M059J (cell line): Measurements from ENCODE around the gene KRABD2.
A peak's percentile ranks its signal among the peaks of the same experiment; 100 is the strongest.
"Not testable (repeated sequence)": the region's sequence is repeated elsewhere in the genome, so short reads cannot be mapped to it uniquely, and the experiment has no call there.

Experiments
- DNase-seq: peaks from one replicate; pipeline ENCODE4 v3.0.0-alpha.2; 2012; ENCODE audit warnings: low read depth

The KRABD2 gene

GRCh38 chr17:8360751-8361150, 15.8 kb downstream of the KRABD2 start:
- DNase-seq: no peak

GRCh38 chr17:8360260-8360659, 16.2 kb downstream of the KRABD2 start:
- DNase-seq: no peak

GRCh38 chr17:8359769-8360168, 16.7 kb downstream of the KRABD2 start:
- peak; percentile 42 for DNase-seq

- no peak for DNase-seq
These were observed 18.6 kb downstream of the KRABD2 start for GRCh38 chr17:8357910-8358309.

GRCh38 chr17:8354236-8354635, 22.3 kb downstream of the KRABD2 start:
- DNase-seq: no peak

- no peak for DNase-seq
These were observed 22.8 kb downstream of the KRABD2 start for GRCh38 chr17:8353736-8354135.

- DNase-seq: no peak
These were observed 26.2 kb downstream of the KRABD2 start for GRCh38 chr17:8350339-8350738.

- not testable (repeated sequence) for DNase-seq
These were observed 29.5 kb downstream of the KRABD2 start for GRCh38 chr17:8347001-8347400.

GRCh38 chr17:8345951-8346665, 30.4 kb downstream of the KRABD2 start:
- DNase-seq: no peak

- DNase-seq: no peak
These were observed 31.3 kb downstream of the KRABD2 start for GRCh38 chr17:8345052-8345690.

- no peak for DNase-seq
These were observed 35.0 kb downstream of the KRABD2 start for GRCh38 chr17:8341456-8341855.

- DNase-seq: no peak
These were observed 37.0 kb downstream of the KRABD2 start, which contains the start of gene ODF4 for GRCh38 chr17:8339540-8339939. Gene ODF4, plus strand, starts transcription at chr17:8339840. Its CDS starts 212 bp downstream, at chr17:8340052.

- DNase-seq: no peak
These were observed 37.8 kb downstream of the KRABD2 start for GRCh38 chr17:8338753-8339140.

- no peak for DNase-seq
These were observed 38.4 kb downstream of the KRABD2 start for GRCh38 chr17:8337802-8338752.

GRCh38 chr17:8333281-8333680, 43.2 kb downstream of the KRABD2 start:
- DNase-seq: no peak

- no peak for DNase-seq
These were observed 43.8 kb downstream of the KRABD2 start for GRCh38 chr17:8332688-8333087.

- DNase-seq: no peak
These were observed 44.4 kb downstream of the KRABD2 start for GRCh38 chr17:8332128-8332527.

GRCh38 chr17:8327303-8327649, 49.2 kb downstream of the KRABD2 start:
- no peak for DNase-seq
